Activated T-helper 1 cell treated with anti-CD3 and anti-CD28 coated beads, Interleukin-12 subunit alpha, Interleukin-12 subunit beta, Interleukin-2, Interleukin-4 antibody, amounts not matched to agents 30 ng/mL and 10 ng/mL and 1 ng/mL, durations not matched to agents 14 hours and 24 hours and 36 hours (primary cell): ENCODE measurements around the gene CPNE6. TPM values are rescaled to one million over a fixed set of nuclear protein-coding genes. Genes with fewer than 3 reads are reported as not detected.

Experiments used
- DNase-seq: peaks from one replicate; pipeline ENCODE4 v3.0.0; 2021; ENCODE audit warnings: low spot score
- H3K27ac Mint-ChIP-seq: one replicate; pipeline ENCODE4 v1.8.0; 2021; ENCODE audit warnings: mild to moderate bottlenecking, mixed read lengths
- H3K27me3 Mint-ChIP-seq: one replicate; pipeline ENCODE4 v1.8.0; 2022; ENCODE audit warnings: mild to moderate bottlenecking, moderate library complexity, mixed read lengths; ENCODE audit not compliant: insufficient read depth
- H3K36me3 Mint-ChIP-seq: one replicate; pipeline ENCODE4 v1.8.0; 2021; ENCODE audit warnings: low read depth, mixed read lengths
- H3K4me1 Mint-ChIP-seq: one replicate; pipeline ENCODE4 v1.8.0; 2021; ENCODE audit warnings: low read depth, mixed read lengths
- H3K4me3 Mint-ChIP-seq: one replicate; pipeline ENCODE4 v1.8.0; 2021; ENCODE audit warnings: mild to moderate bottlenecking, moderate library complexity, mixed read lengths
- H3K9me3 Mint-ChIP-seq: one replicate; pipeline ENCODE4 v1.8.0; 2021; ENCODE audit warnings: mixed read lengths
- intact Hi-C: fragments of 100-400 bp; cut with micrococcal nuclease; formaldehyde crosslinking; loops from one replicate; pipeline ENCODE4 v1.15.1; 2024
- total RNA-seq: library from RNA; stranded (reverse); gene quantifications from 2 replicates; pipeline ENCODE4 v1.2.3, GENCODE V29; 2022

The CPNE6 gene
- total RNA-seq, 1 donor from 2014 or later, result not detected

GRCh38 chr14:24066496-24067132, 4.7 kb upstream of the CPNE6 start:
- Mint-ChIP-seq H3K36me3 (no peaks in the 10 kb centered on the region), H3K27ac (no peak overlapping the region), H3K9me3 (no peaks in the 10 kb centered on the region), H3K4me1 (peaks cover 12% of the 10 kb centered on the region), H3K27me3 (peaks cover 5% of the 10 kb centered on the region), H3K4me3 (no peak overlapping the region)
- intact Hi-C loops, result no loop called here
- DNase-seq, result no peak

- Mint-ChIP-seq H3K4me3 (no peak overlapping the region), H3K4me1 (peaks cover 12% of the 10 kb centered on the region), H3K9me3 (no peaks in the 10 kb centered on the region), H3K27ac (no peak overlapping the region), H3K36me3 (no peaks in the 10 kb centered on the region), H3K27me3 (peaks cover 5% of the 10 kb centered on the region)
- intact Hi-C loops, result no loop called here
- DNase-seq, result no peak
Observed at GRCh38 chr14:24067133-24068082, 4.0 kb upstream of the CPNE6 start.

- intact Hi-C loops, result no loop called here
- DNase-seq, result no peak
- Mint-ChIP-seq H3K36me3 (no peaks in the 10 kb centered on the region), H3K27ac (no peak overlapping the region), H3K4me1 (peaks cover 12% of the 10 kb centered on the region), H3K27me3 (peaks cover 5% of the 10 kb centered on the region), H3K9me3 (no peaks in the 10 kb centered on the region), H3K4me3 (no peak overlapping the region)
Observed at GRCh38 chr14:24068711-24069410, 2.5 kb upstream of the CPNE6 start.

GRCh38 chr14:24069411-24069735, 2.0 kb upstream of the CPNE6 start:
- H3K4me1 Mint-ChIP-seq, result peaks cover 12% of the 10 kb centered on the region
- H3K27me3 Mint-ChIP-seq, result peaks cover 5% of the 10 kb centered on the region

GRCh38 chr14:24070285-24071143, 848 bp upstream of the CPNE6 start:
- intact Hi-C loops, result loop anchor here (1.0 kb wide), 1 partner anchor 17 kb away; no protein-coding TSS in a partner anchor
- H3K27me3 Mint-ChIP-seq, result peaks cover 8% of the 10 kb centered on the region
- DNase-seq, result no peak
- no peaks in the 10 kb centered on the region for H3K36me3 Mint-ChIP-seq
- H3K4me1 Mint-ChIP-seq, result peaks cover 17% of the 10 kb centered on the region
- H3K4me3 Mint-ChIP-seq, result no peak overlapping the region
- H3K27ac Mint-ChIP-seq, result peak overlapping the region; percentile 62
- H3K9me3 Mint-ChIP-seq, result no peaks in the 10 kb centered on the region

More at GRCh38 chr14:24069411-24069735, 2.0 kb upstream of the CPNE6 start:
- Mint-ChIP-seq H3K27ac (no peak overlapping the region), H3K4me3 (no peak overlapping the region), H3K9me3 (no peaks in the 10 kb centered on the region), H3K36me3 (no peaks in the 10 kb centered on the region)
- no peak for DNase-seq
- intact Hi-C loops, result no loop called here

DNA sequence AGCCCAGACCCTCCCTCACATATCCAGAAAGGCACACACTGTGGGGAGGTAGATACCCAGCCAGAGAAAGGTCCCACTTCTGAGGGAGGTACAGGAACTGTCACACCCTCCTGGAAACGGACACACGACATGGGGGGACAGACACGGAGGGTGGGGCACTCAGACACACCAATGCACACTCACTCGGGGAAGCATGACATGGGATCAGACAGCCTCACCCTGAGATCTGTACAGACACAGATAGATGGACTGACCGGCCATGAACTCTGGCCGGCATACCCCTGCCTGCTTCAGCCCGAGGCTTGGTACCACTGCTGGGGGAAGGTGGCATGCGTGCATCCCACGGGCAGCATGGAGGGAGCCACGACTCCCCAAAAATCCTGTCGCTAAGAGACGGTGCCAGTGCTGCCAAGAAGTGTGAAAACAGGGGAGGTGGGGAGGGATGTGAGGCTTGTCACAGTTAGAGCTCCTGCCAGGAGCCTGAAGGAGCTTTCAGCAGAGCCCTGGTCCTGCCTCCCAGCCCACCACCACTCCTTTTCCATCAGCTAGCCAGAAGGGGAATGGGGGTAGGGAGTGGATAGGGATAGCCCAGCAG, 571 bp downstream of the CPNE6 start:
- Mint-ChIP-seq H3K9me3 (no peaks in the 10 kb centered on the region), H3K4me3 (no peak overlapping the region), H3K27me3 (peaks cover 8% of the 10 kb centered on the region), H3K27ac (no peak overlapping the region), H3K36me3 (no peaks in the 10 kb centered on the region), H3K4me1 (peaks cover 21% of the 10 kb centered on the region)
- DNase-seq, result no peak
- intact Hi-C loops, result loop anchor here (1.0 kb wide), 1 partner anchor 19 kb away; no protein-coding TSS in a partner anchor

GRCh38 chr14:24072436-24072835, 1.1 kb downstream of the CPNE6 start:
- no peaks in the 10 kb centered on the region for H3K9me3 Mint-ChIP-seq
- H3K36me3 Mint-ChIP-seq, result no peaks in the 10 kb centered on the region
- no peak overlapping the region for H3K27ac Mint-ChIP-seq
- intact Hi-C loops, result no loop called here
- peaks cover 21% of the 10 kb centered on the region for H3K4me1 Mint-ChIP-seq
- peaks cover 8% of the 10 kb centered on the region for H3K27me3 Mint-ChIP-seq
- no peak overlapping the region for H3K4me3 Mint-ChIP-seq
- DNase-seq, result no peak

GRCh38 chr14:24072881-24073877, 1.8 kb downstream of the CPNE6 start:
- Mint-ChIP-seq H3K27ac (no peak overlapping the region), H3K4me3 (no peak overlapping the region), H3K36me3 (no peaks in the 10 kb centered on the region), H3K27me3 (peaks cover 8% of the 10 kb centered on the region), H3K4me1 (peaks cover 21% of the 10 kb centered on the region), H3K9me3 (no peaks in the 10 kb centered on the region)
- intact Hi-C loops, result no loop called here
- DNase-seq, result no peak

- Mint-ChIP-seq H3K27me3 (peaks cover 8% of the 10 kb centered on the region), H3K4me1 (peaks cover 21% of the 10 kb centered on the region), H3K36me3 (no peaks in the 10 kb centered on the region), H3K4me3 (no peak overlapping the region), H3K9me3 (no peaks in the 10 kb centered on the region), H3K27ac (no peak overlapping the region)
- DNase-seq, result no peak
- intact Hi-C loops, result no loop called here
Observed at GRCh38 chr14:24074625-24075484, 3.5 kb downstream of the CPNE6 start.

GRCh38 chr14:24075485-24076301, 4.3 kb downstream of the CPNE6 start:
- intact Hi-C loops, result no loop called here
- Mint-ChIP-seq H3K27ac (no peak overlapping the region), H3K9me3 (no peaks in the 10 kb centered on the region), H3K4me3 (no peak overlapping the region), H3K36me3 (no peaks in the 10 kb centered on the region), H3K4me1 (peaks cover 22% of the 10 kb centered on the region), H3K27me3 (peaks cover 4% of the 10 kb centered on the region)
- DNase-seq, result no peak
